ENCODE data around the gene HPCAL1.

HPCAL1 gene

DNA sequence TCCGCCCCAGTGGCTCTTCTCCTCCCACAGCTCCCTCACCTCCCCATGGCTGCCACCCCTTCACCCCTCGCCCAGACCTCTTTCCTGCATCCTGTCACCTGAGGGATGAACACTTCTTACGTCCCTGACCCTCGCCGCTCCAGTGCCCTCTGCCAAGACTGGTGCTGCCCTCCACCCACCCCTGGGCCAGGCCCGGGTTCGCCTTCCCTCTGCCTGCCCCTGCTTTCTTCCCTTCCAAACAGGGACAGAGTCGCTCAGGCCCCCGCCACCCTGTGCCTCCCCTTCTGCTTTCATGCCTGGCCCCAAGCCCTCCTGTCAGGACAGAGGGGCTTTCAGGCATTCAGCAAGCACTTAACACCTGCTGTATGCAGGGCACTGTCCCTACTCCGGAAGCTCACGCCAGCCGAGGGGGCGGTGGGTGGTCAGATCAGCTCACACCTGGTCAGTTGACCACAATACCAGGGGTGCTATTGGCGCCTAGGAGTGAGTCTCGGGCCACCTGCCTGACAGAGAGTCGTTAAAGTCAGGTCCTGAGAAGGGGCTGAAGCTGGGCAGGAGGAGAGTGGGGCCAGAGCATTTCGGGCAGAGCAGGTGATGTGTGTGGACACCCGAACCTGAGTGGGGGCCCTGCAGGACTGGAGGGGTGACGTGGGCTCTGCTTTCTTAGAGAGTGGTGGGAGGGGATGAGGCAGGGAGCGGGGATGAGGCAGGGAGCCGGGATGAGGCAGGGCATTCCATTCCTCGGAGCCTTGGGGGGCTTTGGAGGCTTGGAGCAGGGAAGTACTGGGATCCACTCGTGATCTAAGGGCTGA, 26.0 kb upstream of the HPCAL1 start:
- DNase-seq (ENCODE audit: insufficient read length, low spot score): no peak
- no peak for FAIRE-seq
- TF ChIP-seq, protein P1, sequence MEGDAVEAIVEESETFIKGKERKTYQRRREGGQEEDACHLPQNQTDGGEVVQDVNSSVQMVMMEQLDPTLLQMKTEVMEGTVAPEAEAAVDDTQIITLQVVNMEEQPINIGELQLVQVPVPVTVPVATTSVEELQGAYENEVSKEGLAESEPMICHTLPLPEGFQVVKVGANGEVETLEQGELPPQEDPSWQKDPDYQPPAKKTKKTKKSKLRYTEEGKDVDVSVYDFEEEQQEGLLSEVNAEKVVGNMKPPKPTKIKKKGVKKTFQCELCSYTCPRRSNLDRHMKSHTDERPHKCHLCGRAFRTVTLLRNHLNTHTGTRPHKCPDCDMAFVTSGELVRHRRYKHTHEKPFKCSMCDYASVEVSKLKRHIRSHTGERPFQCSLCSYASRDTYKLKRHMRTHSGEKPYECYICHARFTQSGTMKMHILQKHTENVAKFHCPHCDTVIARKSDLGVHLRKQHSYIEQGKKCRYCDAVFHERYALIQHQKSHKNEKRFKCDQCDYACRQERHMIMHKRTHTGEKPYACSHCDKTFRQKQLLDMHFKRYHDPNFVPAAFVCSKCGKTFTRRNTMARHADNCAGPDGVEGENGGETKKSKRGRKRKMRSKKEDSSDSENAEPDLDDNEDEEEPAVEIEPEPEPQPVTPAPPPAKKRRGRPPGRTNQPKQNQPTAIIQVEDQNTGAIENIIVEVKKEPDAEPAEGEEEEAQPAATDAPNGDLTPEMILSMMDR (IDR thresholded peaks at IDR 0.05; ENCODE audit: insufficient read depth, missing control alignments): no peak

DNA sequence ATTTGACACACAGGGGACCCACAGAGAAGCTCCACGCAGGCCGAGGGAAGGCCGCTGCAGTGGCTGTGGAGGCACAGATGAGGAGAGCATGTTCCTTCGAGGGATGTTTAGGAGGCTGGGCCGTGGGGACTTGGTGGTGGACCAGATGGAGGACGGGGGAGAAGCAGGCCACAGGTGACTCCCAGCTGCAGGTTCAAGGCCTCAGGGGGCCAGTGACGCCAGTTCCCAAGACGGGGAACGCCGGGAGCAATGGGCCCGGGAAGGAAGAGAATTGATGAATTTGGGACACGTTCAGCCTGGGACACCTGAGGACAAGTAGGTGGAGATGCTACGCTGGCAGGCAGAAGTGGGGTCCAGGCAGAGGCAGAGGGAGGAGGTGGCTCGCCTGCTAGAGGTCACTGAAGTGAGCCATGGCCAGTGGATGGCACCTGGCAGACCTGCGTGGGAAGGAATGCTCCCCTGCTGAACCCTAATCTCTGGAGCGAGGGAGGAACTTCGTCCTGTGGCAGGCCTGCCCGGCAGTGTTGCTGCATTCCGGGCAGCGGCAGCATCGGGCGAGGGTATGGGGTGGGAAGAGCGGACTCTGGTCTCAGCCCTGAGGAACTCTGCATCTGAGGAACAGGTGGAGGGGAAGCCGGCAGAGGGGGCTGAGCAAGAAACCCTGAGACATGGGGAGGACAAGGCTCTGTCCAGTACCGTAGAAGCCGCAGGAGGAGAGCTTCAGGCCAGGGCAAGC, 25.2 kb upstream of the HPCAL1 start:
- no peak for FAIRE-seq
- no peak for DNase-seq (ENCODE audit: insufficient read length, low spot score)
- TF ChIP-seq, protein P1 (IDR thresholded peaks at IDR 0.05; ENCODE audit: insufficient read depth, missing control alignments): no peak

DNA sequence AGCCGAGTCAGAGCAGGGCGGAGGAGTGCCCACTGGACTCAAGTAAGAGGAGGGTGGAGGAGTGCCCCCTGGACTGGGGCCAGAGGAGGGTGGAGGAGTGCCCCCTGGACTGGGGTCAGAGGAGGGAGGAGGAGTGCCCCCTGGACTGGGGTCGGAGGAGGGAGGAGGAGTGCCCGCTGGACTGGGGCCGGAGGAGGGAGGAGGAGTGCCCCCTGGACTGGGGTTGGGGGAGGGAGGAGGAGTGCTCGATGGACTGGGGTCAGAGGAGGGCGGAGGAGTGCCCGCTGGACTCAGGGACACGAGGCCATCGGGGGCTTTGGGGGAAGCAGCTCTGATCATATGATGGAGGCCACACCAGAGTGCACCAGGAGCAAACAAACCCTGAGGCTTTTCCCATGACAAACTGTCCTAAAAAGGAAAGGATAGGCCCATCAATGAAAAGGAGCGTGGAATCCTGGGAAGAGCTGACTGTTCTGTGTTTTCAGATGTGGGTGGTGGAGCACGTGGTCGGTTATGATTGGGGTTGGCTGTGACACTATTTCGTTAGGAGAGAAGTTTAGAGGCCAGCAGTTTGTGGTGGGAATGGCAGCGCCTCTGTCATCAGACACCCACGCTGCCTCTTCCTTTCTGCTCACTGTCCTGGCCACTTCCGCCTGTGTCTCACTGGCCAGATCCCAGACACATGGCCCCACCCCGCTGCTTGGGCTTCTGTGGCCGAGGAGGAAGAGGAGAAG, 24.5 kb upstream of the HPCAL1 start:
- DNase-seq (ENCODE audit: insufficient read length, low spot score) (no peak), FAIRE-seq (no peak)
- TF ChIP-seq, protein P1 (IDR thresholded peaks at IDR 0.05; ENCODE audit: insufficient read depth, missing control alignments): no peak

DNA sequence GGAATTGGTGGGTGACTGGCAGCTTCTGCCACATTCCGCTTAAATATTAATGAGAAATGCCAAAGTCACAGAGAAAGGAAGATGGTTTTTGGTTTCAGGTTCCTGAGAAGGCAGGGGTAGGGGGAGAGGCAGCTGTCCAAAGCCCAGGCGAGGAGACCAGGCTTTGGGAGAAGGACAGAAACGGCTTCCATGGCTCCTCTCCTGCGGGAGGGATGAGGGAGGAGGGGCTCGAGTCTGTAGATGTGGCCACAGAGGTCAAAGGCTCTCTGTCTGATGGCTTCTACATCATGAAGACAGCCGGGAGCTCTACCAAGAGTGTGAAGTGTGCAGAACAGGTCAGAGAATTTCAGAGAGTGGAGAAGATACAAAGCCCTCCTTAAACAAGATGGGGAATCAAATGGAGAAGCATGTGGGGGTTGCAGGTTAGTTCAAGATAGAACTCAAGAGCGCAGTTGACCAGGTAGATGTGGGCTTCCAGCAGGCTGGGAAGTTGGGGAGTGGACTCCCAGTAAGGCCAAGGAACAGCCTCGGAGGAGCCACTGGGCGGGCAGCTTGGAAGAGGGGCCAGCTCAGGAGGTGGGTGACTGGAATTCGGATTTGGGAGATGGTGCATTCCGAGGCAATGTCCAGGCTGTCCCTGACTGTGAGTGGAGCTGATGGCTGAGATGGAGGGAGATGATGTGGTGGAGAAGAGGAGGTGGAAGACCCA, 23.8 kb upstream of the HPCAL1 start:
- no peak for FAIRE-seq
- TF ChIP-seq, protein P1 (IDR thresholded peaks at IDR 0.05; ENCODE audit: insufficient read depth, missing control alignments): no peak
- no peak for DNase-seq (ENCODE audit: insufficient read length, low spot score)

DNA sequence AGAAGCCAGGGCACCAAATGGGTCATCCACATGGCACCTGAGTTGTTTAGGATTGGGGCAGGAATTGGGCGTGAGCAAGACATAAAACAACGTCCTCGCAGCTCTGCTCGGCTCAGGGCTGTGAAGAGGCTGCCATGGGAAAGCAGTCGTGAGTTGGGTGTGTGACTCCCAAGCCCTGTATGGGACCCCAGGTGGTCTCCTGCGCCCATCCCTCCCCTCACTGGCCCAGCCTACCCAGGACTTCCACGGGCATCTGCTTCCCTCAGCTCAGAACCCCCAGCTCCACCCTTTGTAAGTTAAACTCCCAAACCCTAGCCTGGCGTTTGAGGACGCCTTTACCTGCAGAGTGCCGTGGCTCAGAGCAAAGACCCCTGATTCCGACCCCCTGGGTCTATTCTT, 23.2 kb upstream of the HPCAL1 start:
- TF ChIP-seq, protein P1 (IDR thresholded peaks at IDR 0.05; ENCODE audit: insufficient read depth, missing control alignments): no peak
- FAIRE-seq (no peak), DNase-seq (ENCODE audit: insufficient read length, low spot score) (no peak)

DNA sequence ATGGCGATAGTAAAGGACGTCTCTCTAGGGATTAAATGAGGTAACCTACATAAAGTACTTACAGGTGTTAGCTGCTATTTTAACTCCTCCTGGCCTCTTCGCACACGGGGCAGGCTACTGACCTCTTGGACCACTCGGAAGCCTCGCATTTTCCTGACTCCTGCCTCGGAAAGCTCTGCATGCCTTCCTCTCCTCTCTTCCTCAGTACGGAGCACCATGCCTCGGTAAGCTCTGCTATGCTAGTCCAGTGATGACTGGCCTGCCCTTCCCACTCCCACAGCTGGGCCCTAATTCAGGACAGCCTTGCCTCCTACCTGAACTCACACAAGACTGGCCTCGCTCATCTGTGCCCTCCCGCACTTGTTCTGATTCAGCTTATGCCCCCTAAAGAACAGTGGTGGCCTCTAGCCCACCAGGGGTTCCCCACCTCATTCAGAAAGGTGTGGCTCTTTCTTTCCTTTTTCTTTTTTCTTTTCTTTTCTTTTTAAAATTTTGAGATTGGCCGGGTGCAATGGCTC, 22.7 kb upstream of the HPCAL1 start:
- TF ChIP-seq, protein P1 (IDR thresholded peaks at IDR 0.05; ENCODE audit: insufficient read depth, missing control alignments): no peak
- DNase-seq (ENCODE audit: insufficient read length, low spot score) (no peak), FAIRE-seq (no peak)

All from D721Med (cell line).